Measurements from ENCODE around the gene ERBB4. TPM values are rescaled to one million over a fixed set of nuclear protein-coding genes. Genes with fewer than 3 reads are reported as not detected.

The ERBB4 gene
- total RNA-seq, 1 donor from 2014 or later, result 25.3 TPM

GRCh38 chr2:212406716-212407115, 131.9 kb downstream of the ERBB4 start:
- Histone ChIP-seq H3K27ac (no peak overlapping the region), H3K9me3 (no peaks in the 10 kb centered on the region), H3K4me1 (no peaks in the 10 kb centered on the region), H3K4me3 (no peak overlapping the region), H3K27me3 (ENCODE audit: low read depth) (no peaks in the 10 kb centered on the region), H3K36me3 (no peaks in the 10 kb centered on the region)
- no peak for TF ChIP-seq CTCF (IDR thresholded peaks at IDR 0.05)
- ATAC-seq (no peak), DNase-seq (no peak)
- intact Hi-C loops (cut with DNase I), result no loop called here

- Histone ChIP-seq H3K4me3 (no peak overlapping the region), H3K27ac (no peak overlapping the region), H3K27me3 (ENCODE audit: low read depth) (no peaks in the 10 kb centered on the region), H3K4me1 (no peaks in the 10 kb centered on the region), H3K9me3 (no peaks in the 10 kb centered on the region), H3K36me3 (no peaks in the 10 kb centered on the region)
- ATAC-seq (no peak), DNase-seq (no peak)
- TF ChIP-seq CTCF (IDR thresholded peaks at IDR 0.05), result no peak
- intact Hi-C loops (cut with DNase I), result no loop called here
Measured at GRCh38 chr2:212402316-212402715, 136.3 kb downstream of the ERBB4 start.

GRCh38 chr2:212398316-212398715, 140.3 kb downstream of the ERBB4 start:
- intact Hi-C loops (cut with DNase I), result no loop called here
- H3K9me3 ChIP-seq, result no peaks in the 10 kb centered on the region
- ATAC-seq, result no peak
- no peak for DNase-seq
- H3K27ac ChIP-seq, result no peak overlapping the region
- H3K36me3 ChIP-seq, result no peaks in the 10 kb centered on the region
- no peak overlapping the region for H3K4me3 ChIP-seq
- no peak for TF ChIP-seq CTCF (IDR thresholded peaks at IDR 0.05)
- H3K4me1 ChIP-seq, result no peaks in the 10 kb centered on the region
- no peaks in the 10 kb centered on the region for H3K27me3 ChIP-seq (ENCODE audit: low read depth)

- ATAC-seq, result no peak
- Histone ChIP-seq H3K27ac (no peak overlapping the region), H3K4me1 (no peaks in the 10 kb centered on the region), H3K27me3 (ENCODE audit: low read depth) (no peaks in the 10 kb centered on the region), H3K9me3 (no peaks in the 10 kb centered on the region), H3K4me3 (no peak overlapping the region), H3K36me3 (no peaks in the 10 kb centered on the region)
- no peak for TF ChIP-seq CTCF (IDR thresholded peaks at IDR 0.05)
- DNase-seq, result no peak
- intact Hi-C loops (cut with DNase I), result no loop called here
Measured at GRCh38 chr2:212392544-212392943, 146.1 kb downstream of the ERBB4 start.

GRCh38 chr2:212392043-212392442, 146.6 kb downstream of the ERBB4 start:
- DNase-seq (no peak), ATAC-seq (no peak)
- H3K36me3 ChIP-seq, result no peaks in the 10 kb centered on the region
- H3K27ac ChIP-seq, result no peak overlapping the region
- H3K9me3 ChIP-seq, result no peaks in the 10 kb centered on the region
- no peak overlapping the region for H3K4me3 ChIP-seq
- H3K4me1 ChIP-seq, result no peaks in the 10 kb centered on the region
- intact Hi-C loops (cut with DNase I), result no loop called here
- no peak for TF ChIP-seq CTCF (IDR thresholded peaks at IDR 0.05)
- no peaks in the 10 kb centered on the region for H3K27me3 ChIP-seq (ENCODE audit: low read depth)

GRCh38 chr2:212387146-212387545, 151.5 kb downstream of the ERBB4 start:
- intact Hi-C loops (cut with DNase I), result no loop called here
- no peak for TF ChIP-seq CTCF (IDR thresholded peaks at IDR 0.05)

More at GRCh38 chr2:212387146-212387545, 151.5 kb downstream of the ERBB4 start:
- Histone ChIP-seq H3K27ac (no peak overlapping the region), H3K27me3 (ENCODE audit: low read depth) (no peaks in the 10 kb centered on the region), H3K36me3 (no peaks in the 10 kb centered on the region), H3K4me3 (no peak overlapping the region), H3K4me1 (no peaks in the 10 kb centered on the region), H3K9me3 (no peaks in the 10 kb centered on the region)
- ATAC-seq (no peak), DNase-seq (no peak)
